Head of caudate nucleus (tissue), 42 donors: ENCODE measurements around the gene GCAT.
"Not testable (repeated sequence)": the region's sequence is repeated elsewhere in the genome, so short reads cannot be mapped to it uniquely, and the experiment has no call there.

ENCODE experiments used
- DNase-seq, 42 donors: peaks; one replicate each; pipeline versions ENCODE4 v3.0.0 to v3.0.0-alpha.2; 2020 to 2021; ENCODE audit warnings: mixed read lengths in 7 of 42
- intact Hi-C: fragments of 100-400 bp; cut with DNase I; formaldehyde crosslinking; loops from one replicate; pipeline ENCODE4 v1.15.0; 2022

The GCAT gene

DNA sequence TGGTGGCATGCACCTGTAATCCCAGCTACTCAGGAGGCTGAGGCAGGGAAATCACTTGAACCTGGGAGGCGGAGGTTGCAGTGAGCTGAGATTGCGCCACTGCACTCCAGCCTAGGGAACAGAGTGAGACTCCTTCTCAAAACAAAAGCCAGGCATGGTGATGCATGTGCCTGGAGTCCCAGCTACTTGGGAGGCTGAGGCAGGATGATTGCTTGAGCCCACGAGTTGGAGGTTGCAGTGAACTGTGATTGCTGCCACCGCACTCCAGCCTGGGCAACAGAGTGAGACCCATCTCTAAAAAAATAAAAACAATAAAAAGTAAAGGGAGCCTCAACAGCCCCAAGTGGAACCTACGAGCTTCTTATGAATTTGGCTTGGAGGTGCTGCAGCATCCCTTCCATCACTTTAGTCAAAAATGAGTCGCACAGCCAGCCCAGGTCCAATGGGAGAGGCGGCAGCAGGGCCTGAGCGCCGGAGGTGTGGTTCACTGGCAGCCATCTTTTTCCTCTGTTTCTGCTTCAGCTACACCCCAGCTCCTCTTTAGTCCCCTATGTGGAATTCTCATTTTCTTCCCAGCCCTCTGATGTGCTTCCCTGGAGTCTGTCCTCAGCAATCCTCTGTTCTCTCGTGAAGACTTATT, 29.2 kb upstream of the GCAT start:
- no peak for DNase-seq
- intact Hi-C loops = no loop called here

DNA sequence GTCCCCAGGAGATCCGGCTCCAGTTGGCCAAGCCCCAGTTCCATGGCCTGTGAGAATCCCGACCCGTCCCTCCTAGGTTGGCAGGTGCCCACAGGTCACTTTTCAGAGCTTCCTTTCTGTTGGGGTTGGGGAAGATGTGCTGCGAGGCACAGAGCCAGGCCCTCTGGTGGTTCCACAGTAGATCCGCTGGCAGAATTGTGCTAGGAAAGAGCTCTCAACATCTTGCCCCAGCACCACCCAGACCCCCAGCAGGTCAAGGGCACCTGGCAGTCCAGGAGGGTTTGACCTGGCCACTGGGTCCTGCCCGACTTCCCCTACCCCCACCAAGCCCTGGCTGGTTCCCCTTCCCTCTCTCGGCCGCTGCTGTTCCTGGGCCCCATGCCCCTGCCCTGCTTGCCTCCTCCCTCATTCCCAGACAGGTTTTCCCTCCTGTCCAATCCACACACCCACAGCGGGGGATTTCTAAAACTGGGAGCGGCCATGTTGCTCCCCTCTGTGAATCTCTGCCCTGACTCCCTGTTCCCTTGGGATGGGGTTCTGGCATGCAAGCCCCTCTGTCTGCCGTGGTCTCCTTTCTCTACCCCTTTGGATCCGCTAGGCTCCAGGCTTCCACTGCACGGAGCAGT, 26.2 kb upstream of the GCAT start:
- DNase-seq = no peak
- intact Hi-C loops = no loop called here

DNA sequence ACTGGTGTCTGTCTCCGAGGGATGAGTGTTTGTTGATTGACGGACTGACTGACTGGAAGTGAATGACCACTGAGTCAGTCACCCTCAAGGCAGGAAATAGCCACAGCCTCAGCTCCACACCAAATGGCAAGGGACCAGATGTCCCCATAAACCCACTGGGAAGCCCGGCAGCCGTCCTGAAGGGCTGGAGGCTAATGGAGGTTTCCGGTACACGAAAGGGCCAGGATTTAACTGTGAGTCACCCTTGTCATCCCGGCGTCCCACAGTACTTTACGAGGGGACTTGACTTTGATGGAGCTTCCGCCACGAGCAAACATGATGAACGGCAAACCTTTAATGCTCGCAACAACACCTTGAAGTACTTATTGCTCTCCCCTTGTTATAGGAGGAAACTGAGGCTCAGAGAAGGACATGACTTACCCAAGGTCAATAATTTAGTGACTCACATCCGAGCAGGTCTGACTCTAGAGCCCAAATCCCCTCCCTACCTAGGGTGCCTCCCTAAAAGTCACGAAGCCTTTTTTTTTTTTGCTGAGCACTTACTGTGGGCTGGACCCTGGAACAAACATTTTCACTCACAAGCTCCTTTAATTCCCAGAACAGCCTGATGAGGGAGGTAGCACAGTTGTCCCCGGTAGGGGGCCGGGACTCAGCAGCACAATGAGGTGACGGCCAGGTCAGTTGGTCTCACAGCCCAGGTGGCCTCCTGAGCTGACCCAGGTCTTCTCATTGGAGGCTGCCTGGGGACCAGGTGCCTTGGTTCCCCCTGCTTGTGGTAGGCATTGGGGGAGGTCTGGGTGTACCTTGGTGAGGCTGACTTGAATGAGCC, 25.2 kb upstream of the GCAT start:
- no peak for DNase-seq
- intact Hi-C loops = no loop called here

DNA sequence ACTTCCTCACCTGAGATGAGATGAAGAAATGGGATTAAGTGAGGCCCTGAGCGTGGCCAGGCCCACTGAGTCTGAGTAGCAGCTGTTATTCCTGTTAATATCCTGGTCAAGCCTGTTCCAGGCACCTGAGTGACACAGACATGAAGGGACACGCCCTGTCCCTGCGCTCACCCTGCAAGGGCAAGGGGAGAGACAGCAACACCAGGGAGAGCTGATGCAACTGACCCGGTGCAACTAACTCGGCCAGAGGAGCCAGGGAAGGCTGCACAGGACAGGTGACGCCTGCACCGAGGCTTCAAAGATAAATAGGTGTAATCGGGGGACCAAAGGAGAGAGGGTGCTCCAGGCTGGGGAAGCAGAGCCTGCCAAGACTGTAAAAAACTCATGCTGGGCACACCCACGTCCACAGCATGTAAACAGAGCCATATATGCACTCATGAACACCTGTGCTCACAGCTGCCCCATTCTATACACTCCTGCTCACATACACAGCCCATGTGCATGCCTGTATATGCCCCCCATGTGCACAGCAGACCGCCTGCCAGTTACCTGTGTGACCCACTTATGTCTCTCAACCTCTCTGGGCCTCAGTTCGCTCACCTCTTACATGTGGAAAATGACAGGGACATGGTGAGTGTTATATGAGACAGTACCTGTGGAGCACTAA, 22.8 kb upstream of the GCAT start:
- DNase-seq = no peak
- intact Hi-C loops = no loop called here

DNA sequence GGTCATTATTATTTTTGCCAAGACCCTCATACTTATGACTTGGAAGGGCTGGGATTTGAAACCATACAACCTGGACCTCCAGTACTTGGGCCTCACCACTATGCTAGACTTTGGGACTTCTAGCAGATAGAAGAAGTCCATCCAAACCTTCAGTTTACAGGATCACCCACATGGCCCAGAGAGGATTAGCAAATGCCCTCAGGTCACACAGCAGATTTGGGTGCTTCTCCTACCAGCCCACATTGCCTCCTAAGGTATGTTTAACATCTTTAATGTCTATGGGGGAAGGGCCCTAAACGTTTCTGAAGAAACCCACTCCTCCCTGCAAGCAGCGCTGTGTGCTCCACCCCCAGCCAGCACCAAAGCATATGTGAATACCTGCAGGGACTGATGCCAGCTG, 17.5 kb upstream of the GCAT start:
- intact Hi-C loops = no loop called here
- no peak for DNase-seq

DNA sequence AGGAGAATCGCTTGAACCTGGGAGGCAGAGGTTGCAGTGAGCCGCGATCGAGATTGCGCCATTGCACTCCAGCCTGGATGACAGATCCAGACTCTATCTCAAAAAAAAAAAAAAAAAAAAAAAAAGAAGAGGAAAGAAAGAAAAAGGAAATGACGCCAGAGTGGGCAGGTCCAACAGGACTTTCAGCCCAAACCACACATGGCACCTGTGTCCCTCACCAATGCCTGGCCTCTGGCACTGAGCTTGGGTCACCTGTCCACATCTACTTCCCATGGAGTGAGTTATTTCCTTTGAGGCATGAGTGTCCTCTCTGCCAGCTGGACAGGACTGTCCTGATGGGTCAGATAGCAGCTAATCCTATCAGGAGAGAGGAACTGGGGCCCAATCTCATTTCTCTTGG, 15.2 kb upstream of the GCAT start:
- DNase-seq = no peak
- intact Hi-C loops = no loop called here

DNA sequence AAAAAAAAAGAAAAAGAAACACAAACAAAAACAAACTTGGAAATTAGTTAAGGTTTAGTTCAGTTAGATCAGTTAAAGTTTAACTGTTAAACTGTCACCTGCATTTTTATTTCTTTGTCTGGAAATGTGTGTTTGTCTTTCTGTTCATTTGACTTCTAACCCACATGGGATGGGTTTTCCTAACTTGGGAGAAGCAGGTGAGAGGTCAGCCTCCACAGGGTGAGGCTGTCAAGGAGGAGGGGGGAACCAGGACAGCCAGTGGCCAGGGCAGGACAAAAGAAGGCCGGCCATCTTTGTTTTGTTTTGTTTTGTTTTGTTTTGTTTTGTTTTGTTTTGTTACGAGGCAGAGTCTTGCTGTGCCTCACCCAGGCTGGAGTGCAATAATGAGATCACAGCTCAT, 13.4 kb upstream of the GCAT start:
- no peak for DNase-seq
- intact Hi-C loops = no loop called here

DNA sequence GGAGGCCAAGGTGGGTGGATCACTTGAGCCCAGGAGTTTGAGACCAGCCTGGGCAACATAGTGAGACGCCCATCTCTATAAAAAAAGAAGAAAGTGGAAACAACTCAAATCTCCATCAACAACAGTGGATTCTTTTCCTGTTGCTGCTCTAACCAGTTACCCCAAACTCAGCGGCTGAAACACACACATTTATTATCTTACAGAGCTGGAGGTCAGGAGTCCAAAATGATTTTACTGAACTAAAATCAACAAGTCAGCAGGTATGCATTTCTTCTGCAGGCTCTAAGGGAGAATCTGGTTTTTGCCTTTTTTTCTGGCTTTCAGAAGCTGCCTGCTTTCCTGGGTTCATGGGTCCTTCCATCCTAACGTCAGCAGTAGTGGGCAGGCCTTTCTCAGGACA, 11.7 kb upstream of the GCAT start:
- no peak for DNase-seq
- intact Hi-C loops = no loop called here

DNA sequence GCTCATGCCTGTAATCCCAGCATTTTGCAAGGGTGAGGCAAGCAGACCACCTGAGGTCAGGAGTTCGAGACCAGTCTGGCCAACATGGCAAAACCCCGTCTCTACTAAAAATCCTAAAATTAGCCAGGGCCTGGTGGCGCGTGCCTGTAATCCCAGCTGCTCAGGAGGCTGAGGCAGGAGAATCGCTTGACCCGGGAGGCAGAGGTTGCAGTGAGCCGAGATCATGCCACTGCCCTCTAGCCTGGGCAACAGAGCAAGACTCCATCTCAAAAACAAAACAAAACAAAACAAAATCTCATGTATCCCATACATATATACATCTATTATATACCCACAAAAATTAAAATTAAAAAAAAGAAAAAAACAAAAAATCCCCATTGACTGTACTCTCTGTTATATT, 10.5 kb upstream of the GCAT start:
- DNase-seq, intact Hi-C loops: not testable (repeated sequence)

DNA sequence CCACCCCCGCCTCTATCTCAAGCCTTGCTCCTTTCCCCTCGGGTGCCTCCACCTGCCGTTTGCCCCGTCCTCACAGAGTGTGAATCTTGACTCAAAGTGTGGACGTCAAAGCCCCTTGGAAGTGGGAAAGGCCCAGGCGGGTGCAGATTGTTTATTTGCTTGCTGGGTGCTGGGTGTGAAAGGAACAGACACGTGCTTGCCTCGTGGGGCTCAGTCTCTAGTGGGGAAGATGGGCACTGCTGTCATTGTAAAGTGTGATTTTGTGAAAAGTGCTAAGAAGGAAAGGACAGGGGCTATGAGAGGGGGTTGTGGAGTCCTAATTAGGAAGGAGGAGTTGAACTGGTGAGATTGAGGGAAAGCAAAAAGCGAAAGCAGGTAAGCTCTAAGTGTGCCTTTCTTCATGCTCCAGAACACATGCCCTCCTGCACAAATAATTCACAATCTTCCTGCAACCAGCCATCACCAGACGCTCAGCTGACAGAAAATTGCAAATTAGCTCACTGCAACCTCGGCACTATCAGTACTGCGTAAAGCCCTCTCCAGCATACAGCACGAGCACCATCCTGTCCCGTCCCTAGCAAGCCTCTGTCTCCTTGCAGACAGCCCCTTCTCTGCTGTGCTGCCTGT, 9.7 kb upstream of the GCAT start:
- no peak for DNase-seq
- intact Hi-C loops = no loop called here

DNA sequence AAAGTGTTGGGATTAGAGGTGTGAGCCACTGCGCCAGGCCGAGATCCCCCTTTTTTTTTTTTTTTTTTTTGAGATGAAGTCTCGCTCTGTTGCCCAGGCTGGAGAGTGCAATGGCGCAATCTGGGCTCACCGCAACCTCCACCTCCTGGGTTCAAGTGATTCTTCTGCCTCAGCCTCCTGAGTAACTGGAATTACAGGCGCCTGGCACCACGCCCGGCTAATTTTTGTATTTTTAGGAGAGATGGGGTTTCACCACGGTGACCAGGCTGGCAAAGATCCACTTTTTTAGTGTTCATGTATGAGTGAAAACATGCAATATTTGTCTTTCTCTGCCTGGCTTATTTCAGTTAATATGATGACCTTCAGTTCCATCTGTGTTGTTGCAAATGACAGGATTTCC, 7.8 kb upstream of the GCAT start:
- DNase-seq = not testable (repeated sequence)
- intact Hi-C loops = loop anchor here (10.0 kb wide), 1 partner anchor 135 kb away; no protein-coding TSS in a partner anchor

DNA sequence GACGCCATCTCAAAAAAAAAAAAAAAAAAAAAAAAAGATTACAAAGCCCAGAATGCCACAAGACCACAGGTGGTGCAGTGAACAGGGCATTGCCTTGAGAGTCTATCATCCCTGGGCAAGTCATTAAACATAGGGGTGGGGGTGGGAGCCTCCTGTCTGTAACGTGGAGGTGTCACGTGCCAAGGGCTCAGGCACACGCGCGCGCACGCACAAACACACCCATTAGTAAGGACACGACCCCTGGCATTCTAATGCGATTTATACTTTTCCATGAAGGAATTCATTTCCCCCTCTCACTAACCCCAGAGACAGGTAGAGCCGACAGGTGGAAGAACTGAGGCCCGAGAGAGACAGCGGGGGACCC, 5.8 kb upstream of the GCAT start:
- DNase-seq = peak in 28 of 42 donors; percentile 27 to 75 (median 51)
- intact Hi-C loops = loop anchor here (10.0 kb wide), 1 partner anchor 137 kb away; no protein-coding TSS in a partner anchor

DNA sequence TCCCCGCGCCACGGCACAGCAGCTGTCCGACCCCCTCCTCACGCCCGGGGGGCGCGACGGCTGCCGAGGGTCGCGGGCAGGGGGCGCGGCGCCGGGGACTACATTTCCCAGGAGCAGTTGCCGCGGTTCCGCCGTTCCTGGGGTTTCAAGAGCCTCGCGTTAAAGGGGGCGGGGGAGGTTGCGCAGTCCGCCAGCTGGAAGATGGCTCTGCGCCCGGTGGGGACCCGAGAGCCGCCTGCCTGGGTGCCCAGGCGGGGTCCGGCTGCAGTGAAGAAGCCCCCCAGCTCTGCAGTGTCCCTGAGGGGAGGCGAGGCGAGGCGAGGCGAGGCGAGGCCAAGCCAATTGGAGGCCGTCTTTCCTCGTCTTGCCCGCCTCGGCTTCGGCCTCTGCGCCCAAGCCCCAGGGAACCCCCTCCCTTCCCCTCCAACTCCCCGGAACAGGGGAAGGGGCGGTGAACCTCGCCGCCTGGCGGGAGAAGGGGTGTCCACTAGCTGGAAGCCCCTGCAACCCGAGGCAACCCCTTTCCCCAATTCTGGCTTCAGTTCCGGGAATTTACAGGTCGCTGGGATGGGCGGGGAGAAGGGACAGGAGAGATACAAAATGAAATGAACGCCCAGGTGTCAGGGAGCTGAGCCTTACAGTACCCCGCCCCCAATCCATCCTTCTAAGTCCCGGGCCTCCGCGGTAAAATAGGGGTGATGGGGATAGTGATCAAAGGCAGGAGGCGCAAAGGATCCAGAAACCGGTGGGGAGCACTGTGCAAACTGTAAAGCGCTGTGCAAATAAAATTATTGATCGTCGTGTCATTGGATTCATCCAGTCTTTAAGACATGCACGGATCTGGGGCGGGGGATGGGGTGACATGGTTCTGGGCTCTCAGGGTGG, 5.2 kb upstream of the GCAT start:
- intact Hi-C loops = loop anchor here (10.0 kb wide), 1 partner anchor 138 kb away; no protein-coding TSS in a partner anchor
- DNase-seq = peak; percentile 52 to 89 (median 76)

DNA sequence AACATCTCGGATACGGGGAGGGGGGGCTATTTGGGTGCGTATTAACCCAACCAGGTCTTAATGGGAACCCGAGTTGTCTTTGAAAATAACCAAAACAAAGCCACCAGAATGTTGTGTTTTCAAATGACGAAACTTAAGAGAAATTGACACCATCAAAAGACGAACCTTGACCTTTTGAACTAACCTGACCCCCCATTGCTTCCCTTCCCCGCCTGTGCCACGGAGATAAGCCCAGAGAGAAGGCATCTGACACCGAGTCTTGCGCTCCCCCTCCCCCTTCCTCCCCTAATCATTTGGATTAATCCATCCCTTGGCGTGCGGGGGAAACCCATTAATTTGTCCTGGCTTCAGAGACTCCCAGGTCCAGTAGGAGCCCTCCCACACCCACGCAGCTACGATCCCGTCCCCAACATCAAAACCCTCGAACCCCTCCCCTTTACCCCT, 4.5 kb upstream of the GCAT start:
- peak in 11 of 42 donors; percentile 7 to 54 (median 26) for DNase-seq
- intact Hi-C loops = loop anchor here (10.0 kb wide), 1 partner anchor 138 kb away; no protein-coding TSS in a partner anchor

DNA sequence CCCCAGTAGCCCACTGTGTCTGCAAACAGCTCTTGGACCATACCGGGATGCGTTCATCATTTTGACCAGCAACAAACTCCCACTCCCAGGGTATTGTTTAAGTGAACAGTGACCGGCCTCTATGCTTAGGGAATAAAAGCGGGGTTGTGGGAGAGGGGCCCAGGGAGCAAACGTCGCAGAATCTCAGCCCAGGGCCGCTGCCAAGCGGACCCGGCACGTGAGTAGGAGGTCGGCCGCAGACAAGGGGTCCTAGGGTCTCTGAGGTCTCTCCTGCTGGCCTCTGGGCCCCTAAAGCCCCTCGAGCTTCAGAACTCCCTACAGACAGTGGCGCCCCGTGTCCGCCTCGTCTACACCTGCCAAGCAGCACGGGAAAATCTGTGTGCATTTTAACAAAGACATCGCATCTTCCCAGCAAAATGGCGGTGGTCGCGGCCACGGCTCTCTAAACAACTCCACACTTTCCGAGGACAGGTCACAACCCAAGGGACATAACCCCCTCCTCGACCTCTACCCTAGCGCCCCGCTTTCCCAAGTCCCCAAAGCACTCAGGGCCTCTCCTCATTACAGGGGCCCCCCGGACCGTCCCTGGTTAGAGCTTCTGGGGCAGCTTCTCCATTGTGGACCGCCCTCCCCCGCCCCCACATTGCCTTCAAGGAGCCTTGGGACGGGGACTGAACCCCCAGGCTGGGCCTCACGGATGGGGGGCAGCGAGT, 3.9 kb upstream of the GCAT start:
- intact Hi-C loops = loop anchor here (10.0 kb wide), 1 partner anchor 139 kb away; no protein-coding TSS in a partner anchor
- peak in 4 of 42 donors; percentile 11 to 46 (median 16) for DNase-seq

DNA sequence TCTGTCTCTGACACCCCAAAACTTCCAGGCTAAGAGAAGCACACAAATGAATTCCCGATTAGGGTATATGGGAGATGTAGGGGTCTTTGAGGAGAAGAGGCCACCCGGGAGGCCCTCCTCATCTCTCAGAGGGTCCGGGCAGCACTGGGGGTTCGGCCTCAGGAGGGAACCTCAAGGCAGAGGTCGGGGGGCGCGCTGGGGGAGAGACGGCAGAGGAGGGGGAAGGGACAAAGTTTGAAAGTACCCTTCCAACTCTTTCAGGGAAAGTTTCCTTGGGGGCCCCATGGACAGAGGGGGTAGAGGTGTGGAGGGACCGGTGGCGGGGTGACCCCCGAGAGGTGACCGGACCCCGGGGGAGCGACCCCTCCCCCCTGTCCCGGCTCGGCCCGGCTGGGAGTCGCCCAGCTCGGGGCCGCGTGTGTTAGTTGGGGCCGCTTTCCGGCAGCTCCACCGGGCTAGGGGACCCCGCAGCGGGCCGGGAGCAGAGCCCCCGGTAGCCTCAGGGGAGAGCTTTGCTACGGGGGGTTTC, 3.3 kb upstream of the GCAT start:
- DNase-seq = peak in 3 of 42 donors; percentile 12 to 43 (median 24)
- intact Hi-C loops = loop anchor here (10.0 kb wide), 1 partner anchor 140 kb away; no protein-coding TSS in a partner anchor
